ENCODE results near the gene CTSV. TPM values are rescaled to one million over a fixed set of nuclear protein-coding genes. Genes with fewer than 3 reads are reported as not detected.

CTSV gene
- polyA plus RNA-seq, 4 donors: 24.0 to 33.9 (median 26.7) TPM

Other genes with a start within 250 kb of the CTSV start
- 1 to 10 TPM; 6.7 to 8.5 (median 7.5) TPM for gene ZNF782, start 184.6 kb downstream of the CTSV start, polyA plus RNA-seq (ENCODE audit: insufficient read length in 4 of 4)
- gene NUTM2G, start 110.3 kb downstream of the CTSV start, polyA plus RNA-seq (ENCODE audit: insufficient read length in 4 of 4): under 1 TPM; 0.31 to 0.82 (median 0.56) TPM

All from right renal pelvis (tissue), 4 donors.